Stomach smooth muscle (tissue), 2 donors: ENCODE data around the gene TLCD2.
"Not testable (repeated sequence)": the region's sequence is repeated elsewhere in the genome, so short reads cannot be mapped to it uniquely, and the experiment has no call there.

Experiments
- H3K27ac ChIP-seq: one replicate; pipeline ENCODE4 v1.7.0; 2013; ENCODE audit warnings: mild to moderate bottlenecking, low read length, inconsistent platforms
- H3K27me3 ChIP-seq, 2 donors: one replicate each; pipeline ENCODE4 v1.7.0; 2013; ENCODE audit warnings: low read length in 2 of 2; ENCODE audit not compliant: insufficient read depth in 2 of 2, control insufficient read depth in 1 of 2
- H3K36me3 ChIP-seq, 2 donors: one replicate each; pipeline ENCODE4 v1.7.0; 2013; ENCODE audit warnings: low read length in 2 of 2; ENCODE audit not compliant: control insufficient read depth in 2 of 2, insufficient read depth in 2 of 2
- H3K4me1 ChIP-seq: one replicate; pipeline ENCODE4 v1.7.0; 2013; ENCODE audit warnings: low read length; ENCODE audit not compliant: control insufficient read depth, insufficient read depth
- H3K4me3 ChIP-seq, 2 donors: one replicate each; pipeline ENCODE4 v1.7.0; 2013; ENCODE audit warnings: low read length in 2 of 2
- H3K9ac ChIP-seq, 2 donors: one replicate each; pipeline ENCODE4 v1.7.0; 2013; ENCODE audit warnings: low read length in 2 of 2, mild to moderate bottlenecking in 1 of 2
- H3K9me3 ChIP-seq, 2 donors: one replicate each; pipeline ENCODE4 v1.7.0; 2013; ENCODE audit warnings: low read length in 2 of 2; ENCODE audit not compliant: control insufficient read depth in 2 of 2
- donor health status: healthy.
- donor health status: Pancreatic carcinoma.

TLCD2 gene

DNA sequence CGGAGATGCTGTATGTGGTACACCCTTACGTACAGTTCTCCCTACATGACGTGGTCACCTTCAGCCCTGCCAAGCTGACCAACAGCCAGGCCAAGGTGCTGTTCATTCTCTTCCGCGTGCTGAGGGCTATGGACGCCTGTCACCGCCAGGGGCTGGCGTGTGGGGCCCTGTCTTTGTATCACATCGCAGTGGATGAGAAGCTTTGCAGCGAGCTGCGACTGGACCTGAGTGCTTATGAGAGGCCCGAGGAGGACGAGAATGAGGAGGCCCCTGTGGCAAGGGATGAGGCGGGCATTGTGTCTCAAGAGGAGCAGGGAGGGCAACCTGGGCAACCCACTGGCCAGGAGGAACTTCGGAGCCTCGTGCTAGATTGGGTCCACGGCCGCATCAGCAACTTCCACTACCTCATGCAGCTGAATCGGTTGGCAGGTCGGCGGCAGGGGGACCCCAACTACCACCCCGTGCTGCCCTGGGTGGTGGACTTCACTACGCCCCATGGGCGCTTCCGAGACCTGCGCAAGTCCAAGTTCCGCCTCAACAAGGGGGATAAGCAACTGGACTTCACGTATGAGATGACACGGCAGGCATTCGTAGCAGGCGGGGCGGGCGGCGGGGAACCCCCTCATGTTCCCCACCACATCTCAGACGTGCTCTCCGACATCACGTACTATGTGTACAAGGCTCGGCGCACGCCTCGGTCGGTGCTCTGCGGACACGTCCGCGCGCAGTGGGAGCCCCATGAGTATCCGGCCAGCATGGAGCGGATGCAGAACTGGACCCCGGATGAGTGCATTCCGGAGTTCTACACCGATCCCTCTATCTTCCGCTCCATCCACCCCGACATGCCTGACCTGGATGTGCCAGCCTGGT, 15.7 kb upstream of the TLCD2 start:
- H3K4me1 ChIP-seq: peaks cover 40% of the 10 kb centered on the region
- no peak overlapping the region for H3K9ac ChIP-seq
- peaks cover 0 to 5% of the 10 kb centered on the region in 2 donors for H3K36me3 ChIP-seq
- peak overlapping the region in 1 of 2 donors; percentile 75 for H3K4me3 ChIP-seq
- H3K27me3 ChIP-seq: no peaks in the 10 kb centered on the region
- H3K27ac ChIP-seq: no peak overlapping the region
- H3K9me3 ChIP-seq: no peaks in the 10 kb centered on the region

DNA sequence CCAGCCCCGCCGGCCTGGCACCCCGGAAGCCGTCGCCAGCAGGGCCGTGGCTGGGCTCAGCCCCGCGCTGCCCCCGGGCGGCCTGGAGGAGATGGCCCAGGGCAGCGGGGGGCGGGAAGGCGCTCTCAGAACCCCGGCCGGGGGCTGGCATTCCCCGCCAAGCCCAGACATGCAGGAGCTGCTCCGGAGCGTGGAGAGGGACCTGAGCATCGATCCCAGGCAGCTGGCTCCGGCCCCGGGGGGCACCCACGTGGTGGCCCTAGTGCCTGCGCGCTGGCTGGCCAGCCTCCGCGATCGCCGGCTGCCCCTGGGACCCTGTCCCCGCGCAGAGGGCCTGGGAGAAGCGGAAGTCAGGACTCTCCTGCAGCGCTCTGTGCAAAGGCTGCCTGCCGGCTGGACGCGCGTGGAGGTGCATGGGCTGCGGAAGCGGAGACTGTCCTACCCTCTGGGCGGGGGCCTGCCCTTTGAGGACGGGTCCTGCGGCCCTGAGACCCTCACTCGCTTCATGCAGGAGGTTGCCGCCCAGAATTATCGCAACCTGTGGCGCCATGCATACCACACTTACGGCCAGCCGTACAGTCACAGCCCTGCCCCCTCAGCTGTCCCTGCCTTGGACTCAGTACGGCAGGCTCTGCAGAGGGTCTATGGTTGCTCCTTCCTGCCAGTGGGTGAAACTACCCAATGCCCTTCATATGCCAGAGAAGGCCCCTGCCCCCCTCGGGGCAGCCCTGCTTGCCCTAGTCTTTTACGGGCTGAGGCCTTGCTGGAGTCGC, 14.9 kb upstream of the TLCD2 start:
- Histone ChIP-seq H3K27ac (peak overlapping the region; percentile 80), H3K36me3 (peaks cover 0 to 5% of the 10 kb centered on the region in 2 donors), H3K9me3 (no peaks in the 10 kb centered on the region), H3K9ac (peak overlapping the region; percentile 36 to 51), H3K27me3 (no peaks in the 10 kb centered on the region), H3K4me3 (peak overlapping the region; percentile 63 to 75), H3K4me1 (peaks cover 38% of the 10 kb centered on the region)

DNA sequence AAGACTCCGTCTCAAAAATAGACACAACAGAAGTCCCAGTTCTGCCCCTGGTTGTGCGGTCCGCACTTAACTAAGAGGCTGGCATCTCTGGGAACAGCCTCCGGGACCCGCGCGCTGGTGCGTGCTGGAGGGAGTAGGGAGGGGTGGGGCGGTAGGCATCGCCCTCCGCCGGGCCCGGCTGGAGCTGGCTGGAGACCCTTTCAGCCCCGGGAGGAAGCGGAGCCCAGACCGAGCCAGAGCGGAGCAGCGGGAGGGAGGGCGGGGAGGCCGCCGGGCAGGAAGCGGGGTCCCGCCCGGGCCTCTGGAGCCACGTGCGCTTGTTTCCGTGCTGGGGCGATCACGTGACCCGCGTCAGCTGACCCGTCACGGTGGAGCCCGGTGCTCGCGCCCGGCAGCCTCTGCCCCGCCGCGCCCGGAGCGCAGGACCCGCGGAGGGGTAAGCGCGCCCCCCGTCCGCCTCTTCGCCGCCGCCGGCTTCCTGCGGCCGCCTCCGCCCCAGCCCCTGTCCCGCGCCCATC, 14.2 kb upstream of the TLCD2 start, which contains the start of gene WDR81:
Gene WDR81, plus strand, starts transcription at position 354 of the 518 bp plus-strand sequence. CDS start 256 bp downstream, outside the sequence.
- Histone ChIP-seq H3K27ac (peak within 1 kb of the TSS; percentile 80), H3K9ac (peak within 1 kb of the TSS; percentile 64), H3K27me3 (no peaks in the 10 kb centered on the region), H3K36me3 (peaks cover 0 to 5% of the 10 kb centered on the region in 2 donors), H3K4me1 (peaks cover 35% of the 10 kb centered on the region), H3K9me3 (no peaks in the 10 kb centered on the region), H3K4me3 (peak within 1 kb of the TSS; percentile 63 to 75)

DNA sequence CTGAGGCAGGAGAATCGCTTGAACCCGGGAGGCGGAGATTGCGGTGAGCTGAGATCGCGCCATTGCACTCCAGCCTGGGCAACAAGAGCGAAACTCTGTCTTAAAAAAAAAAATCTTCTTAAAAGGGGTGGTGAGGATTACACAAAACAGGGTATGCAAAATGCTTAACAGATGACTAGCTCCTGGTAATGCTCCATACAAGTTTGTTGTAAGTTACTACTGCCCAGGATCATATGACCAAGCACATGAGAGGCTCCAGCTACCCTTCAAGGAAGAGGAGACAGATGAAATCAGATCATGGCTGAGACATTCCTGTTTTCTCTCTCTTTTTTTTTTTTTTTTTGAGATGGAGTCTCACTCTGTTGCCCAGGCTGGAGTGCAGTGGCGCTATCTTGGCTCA, 11.8 kb upstream of the TLCD2 start:
- not testable (repeated sequence) for H3K9me3 ChIP-seq, H3K27me3 ChIP-seq, H3K36me3 ChIP-seq, H3K27ac ChIP-seq, H3K4me3 ChIP-seq, H3K9ac ChIP-seq
- peaks cover 53% of the 10 kb centered on the region for H3K4me1 ChIP-seq

DNA sequence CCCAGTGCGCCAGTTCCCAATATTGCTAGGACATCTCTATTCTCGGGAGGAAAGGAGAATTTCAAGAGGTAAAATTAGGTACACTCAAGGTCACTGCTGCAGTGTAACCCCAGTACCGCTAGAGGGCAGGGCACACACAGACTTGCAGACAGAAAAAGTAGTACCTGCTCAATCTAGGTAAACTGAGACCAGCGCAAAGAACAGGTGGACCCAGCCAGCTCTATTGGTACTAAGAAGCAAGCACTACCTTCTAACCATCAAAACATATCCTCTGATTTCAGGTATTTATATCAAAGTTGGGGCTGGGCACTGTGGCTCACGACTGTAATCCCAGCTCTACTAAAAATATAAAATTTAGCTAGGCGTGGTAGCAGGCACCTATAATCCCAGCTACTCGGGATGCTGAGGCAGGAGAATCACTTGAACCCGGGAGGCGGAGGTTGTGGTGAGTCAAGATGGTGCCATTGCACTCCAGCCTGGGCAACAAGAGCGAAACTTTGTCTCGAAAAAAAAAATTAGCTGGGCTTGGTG, 10.7 kb upstream of the TLCD2 start:
- no peak overlapping the region for H3K9ac ChIP-seq
- no peaks in the 10 kb centered on the region for H3K9me3 ChIP-seq
- H3K4me1 ChIP-seq: peaks cover 44% of the 10 kb centered on the region
- H3K27ac ChIP-seq: no peak overlapping the region
- no peaks in the 10 kb centered on the region for H3K36me3 ChIP-seq
- peak overlapping the region in 1 of 2 donors; percentile 49 for H3K4me3 ChIP-seq
- H3K27me3 ChIP-seq: no peaks in the 10 kb centered on the region

DNA sequence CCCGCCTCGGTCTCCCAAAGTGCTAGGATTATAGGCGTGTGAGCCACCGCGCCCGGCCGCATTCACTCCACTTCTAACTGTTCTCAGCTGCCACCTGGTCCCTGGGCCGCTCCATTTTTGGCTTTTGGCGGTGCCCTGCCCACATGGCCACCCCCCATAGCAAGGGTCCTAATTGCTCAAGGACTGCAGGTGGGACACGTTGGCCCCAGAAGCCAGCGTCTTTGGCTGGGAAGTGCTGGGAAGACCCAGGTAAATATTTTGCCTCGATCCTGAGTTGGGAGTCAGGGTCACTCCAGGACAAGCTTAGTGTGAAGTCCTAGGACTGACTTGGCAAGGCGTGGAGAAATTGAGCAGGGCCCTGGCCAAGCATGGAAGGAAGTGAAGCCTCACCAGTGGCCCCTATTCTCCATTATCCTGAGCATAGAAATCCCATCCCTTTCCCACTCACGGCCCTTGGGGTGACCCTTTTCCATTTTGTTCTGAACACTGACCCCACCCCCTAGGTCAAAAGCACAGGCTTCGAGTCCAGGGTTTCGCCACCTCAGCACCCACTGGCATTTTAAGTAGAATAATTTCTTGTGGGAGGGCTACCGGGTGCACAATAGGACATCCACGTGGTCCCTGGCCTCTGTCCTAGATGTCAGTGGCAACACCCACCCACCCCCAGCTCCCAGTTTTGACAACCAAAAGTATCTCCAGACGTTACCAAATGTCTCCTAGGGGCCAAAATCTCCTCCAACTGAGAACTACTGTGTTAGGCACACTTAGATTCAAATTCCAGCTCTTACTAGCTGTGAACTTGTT, 8.4 kb upstream of the TLCD2 start:
- H3K9me3 ChIP-seq: no peaks in the 10 kb centered on the region
- H3K36me3 ChIP-seq: peaks cover 1 to 3% of the 10 kb centered on the region in 2 donors
- peaks cover 44% of the 10 kb centered on the region for H3K4me1 ChIP-seq
- peak overlapping the region; percentile 99 for H3K27ac ChIP-seq
- H3K9ac ChIP-seq: no peak overlapping the region
- H3K27me3 ChIP-seq: no peaks in the 10 kb centered on the region
- H3K4me3 ChIP-seq: no peak overlapping the region

DNA sequence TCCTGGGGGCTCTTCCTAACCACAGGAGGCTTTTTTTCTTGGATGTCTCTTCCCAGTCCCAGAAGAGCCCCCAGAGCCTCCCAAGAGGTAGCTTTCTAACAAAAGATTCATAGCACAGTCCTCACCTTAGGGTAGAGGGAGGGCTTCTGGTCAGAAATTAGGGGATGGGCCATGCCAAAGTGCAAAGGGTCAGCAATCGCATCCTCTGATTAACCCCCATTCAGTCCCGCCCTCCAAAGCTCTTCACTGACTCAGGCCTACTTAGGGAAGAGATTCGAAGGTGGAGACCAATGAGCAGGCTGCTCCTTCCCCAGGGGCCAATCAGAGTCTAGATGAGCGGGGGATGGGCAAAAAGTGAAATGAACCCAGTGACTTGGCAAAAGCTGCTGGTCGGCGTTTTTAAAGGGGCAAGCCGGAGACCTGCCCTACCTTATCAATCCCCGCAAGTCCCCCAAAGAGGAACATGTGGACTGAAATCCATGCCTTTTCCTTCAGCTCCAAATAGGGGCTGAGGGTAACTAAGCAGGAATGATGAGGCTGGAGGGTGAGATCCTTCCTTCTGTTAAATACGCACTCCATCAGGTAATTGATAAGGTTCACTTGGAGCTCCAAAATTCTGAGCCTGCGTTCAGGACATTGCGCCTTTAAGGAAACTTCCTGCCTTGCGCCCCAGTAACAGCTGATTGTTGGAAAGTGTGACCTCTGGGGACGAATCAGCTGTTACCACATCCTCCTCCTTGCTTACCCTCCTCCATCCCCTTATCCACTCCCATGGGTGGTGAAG, 6.9 kb upstream of the TLCD2 start:
- H3K9me3 ChIP-seq: no peaks in the 10 kb centered on the region
- peak overlapping the region; percentile 84 to 86 for H3K4me3 ChIP-seq
- peak overlapping the region; percentile 93 to 97 for H3K9ac ChIP-seq
- H3K27ac ChIP-seq: peak overlapping the region; percentile 99
- peaks cover 55% of the 10 kb centered on the region for H3K4me1 ChIP-seq
- peaks cover 15 to 18% of the 10 kb centered on the region in 2 donors for H3K36me3 ChIP-seq
- H3K27me3 ChIP-seq: no peaks in the 10 kb centered on the region

DNA sequence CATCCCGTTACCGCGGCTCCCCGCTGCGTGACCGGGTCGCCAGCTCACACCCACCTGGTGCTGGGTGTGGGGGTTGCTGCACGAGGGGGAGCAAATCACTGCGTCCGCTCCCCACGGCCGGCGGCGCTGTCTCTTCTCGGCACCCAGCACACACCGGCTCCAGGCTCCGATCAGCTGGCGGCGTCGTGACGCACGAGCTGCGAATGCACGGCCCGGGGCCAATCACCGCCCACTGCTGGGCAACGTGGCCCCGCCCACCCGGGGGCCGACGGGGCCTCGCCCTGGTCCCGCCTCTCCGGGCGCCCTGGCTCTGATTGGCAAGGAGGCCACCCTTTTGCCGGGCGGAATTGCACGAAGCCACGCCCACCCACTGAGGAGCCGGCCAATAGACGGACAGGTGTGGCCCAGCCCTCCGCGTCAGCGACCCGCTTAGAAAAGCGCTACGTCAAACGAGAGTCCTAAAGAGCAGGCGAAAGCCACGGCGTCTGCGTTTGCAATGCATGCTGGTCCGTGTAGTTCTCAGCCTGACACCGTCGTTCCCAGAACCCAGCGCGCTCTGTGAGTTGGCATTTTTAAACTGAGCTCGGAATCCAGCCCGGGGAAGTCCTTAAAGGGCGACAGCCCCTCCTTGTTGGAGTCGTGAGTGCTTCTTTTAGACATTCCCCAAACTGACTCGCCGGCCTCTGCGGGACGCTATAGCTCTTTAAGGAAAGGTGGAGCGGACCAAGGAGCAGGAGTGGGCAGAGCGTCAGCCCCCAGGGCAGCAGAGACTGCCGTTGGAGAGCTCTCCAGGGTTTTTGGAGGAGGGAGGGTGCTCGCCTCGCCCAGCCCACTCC, 6.1 kb upstream of the TLCD2 start:
- Histone ChIP-seq H3K27ac (peak overlapping the region; percentile 99), H3K4me3 (peak overlapping the region; percentile 84 to 98), H3K9me3 (no peaks in the 10 kb centered on the region), H3K9ac (peak overlapping the region; percentile 93 to 97), H3K36me3 (peaks cover 20 to 24% of the 10 kb centered on the region in 2 donors), H3K27me3 (no peaks in the 10 kb centered on the region), H3K4me1 (peaks cover 55% of the 10 kb centered on the region)

DNA sequence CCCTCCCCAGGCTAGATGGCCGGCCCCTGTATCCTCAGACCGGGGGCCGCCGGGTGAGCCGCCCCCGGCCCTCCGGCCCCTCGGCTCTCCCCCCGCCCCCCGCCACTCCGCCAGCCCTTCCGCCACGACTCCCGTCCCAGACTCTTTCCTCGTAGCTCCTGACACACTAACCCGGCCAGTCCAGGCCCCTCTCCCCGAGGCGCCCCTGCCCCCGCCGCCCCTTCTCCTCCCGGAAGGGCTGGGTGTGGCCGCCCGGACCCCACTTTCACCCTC, 5.6 kb upstream of the TLCD2 start:
- Histone ChIP-seq H3K9me3 (no peaks in the 10 kb centered on the region), H3K4me1 (peaks cover 57% of the 10 kb centered on the region), H3K27ac (peak overlapping the region; percentile 98), H3K4me3 (peak overlapping the region; percentile 84 to 98), H3K36me3 (peaks cover 20 to 24% of the 10 kb centered on the region in 2 donors), H3K9ac (peak overlapping the region; percentile 86 to 95), H3K27me3 (no peaks in the 10 kb centered on the region)
